Measurements from ENCODE around the gene TSC1.

The TSC1 gene

GRCh38 chr9:132935026-132935425 lies 9.4 kb downstream of the TSC1 start:
- Histone ChIP-seq H2AFZ (ENCODE audit: low read depth, low read length) (no peak overlapping the region), H3K36me3 (ENCODE audit: insufficient read depth, low read length) (peaks cover 15% of the 10 kb centered on the region), H3K27me3 (ENCODE audit: insufficient read depth, low read length, poor library complexity) (no peaks in the 10 kb centered on the region), H3K27ac (ENCODE audit: low read length) (no peak overlapping the region), H3K9me3 (ENCODE audit: insufficient read depth, low read length, severe bottlenecking) (no peaks in the 10 kb centered on the region), H3K4me1 (ENCODE audit: insufficient read depth, low read length) (no peaks in the 10 kb centered on the region), H3K4me3 (ENCODE audit: low read depth in 1 of 2, low read length in 2 of 2) (no peak overlapping the region), H4K20me1 (ENCODE audit: insufficient read depth, low read length) (no peaks in the 10 kb centered on the region; the same call in 1 of the 2 replicates), H3K9ac (ENCODE audit: low read depth, low read length) (no peak overlapping the region), H3K4me2 (ENCODE audit: insufficient read depth, low read length) (no peak overlapping the region), H3K79me2 (ENCODE audit: insufficient read depth, low read length) (peaks cover 42% of the 10 kb centered on the region)
- DNase-seq = no peak
- TF ChIP-seq CTCF (IDR thresholded peaks at IDR 0.05; ENCODE audit: borderline replicate concordance, extremely low read depth, low read length, poor library complexity, severe bottlenecking) (no peak), EZH2 (IDR thresholded peaks at IDR 0.05; ENCODE audit: borderline replicate concordance, low read depth, low read length, severe bottlenecking) (no peak)
- ATAC-seq (ENCODE audit: insufficient read depth, low read depth) = no peak

GRCh38 chr9:132931178-132931735 lies 13.2 kb downstream of the TSC1 start:
- no peak overlapping the region for H3K27ac ChIP-seq (ENCODE audit: low read length)
- H3K36me3 ChIP-seq (ENCODE audit: insufficient read depth, low read length) = peaks cover 38% of the 10 kb centered on the region

DNA sequence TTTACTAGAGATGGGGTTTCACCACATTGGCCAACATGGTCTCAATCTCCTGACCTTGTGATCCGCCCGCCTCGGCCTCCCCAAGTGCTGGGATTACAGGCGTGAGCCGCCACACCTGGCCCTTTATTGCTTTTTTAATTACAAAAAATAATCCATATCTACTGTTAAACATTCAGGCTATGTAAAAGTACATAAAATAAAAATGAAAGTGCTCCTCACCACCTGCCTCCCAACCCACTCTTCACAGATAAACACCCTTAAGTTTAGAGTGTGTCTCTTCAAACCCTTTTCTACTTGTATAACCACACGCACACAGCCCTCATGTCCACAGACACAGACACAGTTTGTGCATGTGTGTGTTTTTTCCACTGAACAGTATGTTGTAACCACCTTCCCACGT lies 16.7 kb downstream of the TSC1 start:
- H3K9me3 ChIP-seq (ENCODE audit: insufficient read depth, low read length, severe bottlenecking) = no peaks in the 10 kb centered on the region
- no peaks in the 10 kb centered on the region; the same call in 1 of the 2 replicates for H3K79me2 ChIP-seq (ENCODE audit: insufficient read depth, low read length)
- no peaks in the 10 kb centered on the region for H3K4me1 ChIP-seq (ENCODE audit: insufficient read depth, low read length)
- H3K9ac ChIP-seq (ENCODE audit: low read depth, low read length) = no peak overlapping the region
- no peak for TF ChIP-seq EZH2 (IDR thresholded peaks at IDR 0.05; ENCODE audit: borderline replicate concordance, low read depth, low read length, severe bottlenecking)
- TF ChIP-seq CTCF (IDR thresholded peaks at IDR 0.05; ENCODE audit: borderline replicate concordance, extremely low read depth, low read length, poor library complexity, severe bottlenecking) = no peak
- H2AFZ ChIP-seq (ENCODE audit: low read depth, low read length) = no peak overlapping the region
- peaks cover 53% of the 10 kb centered on the region for H3K36me3 ChIP-seq (ENCODE audit: insufficient read depth, low read length)
- ATAC-seq (ENCODE audit: insufficient read depth, low read depth) (no peak), DNase-seq (no peak)
- no peak overlapping the region for H3K4me2 ChIP-seq (ENCODE audit: insufficient read depth, low read length)
- H3K4me3 ChIP-seq (ENCODE audit: low read depth in 1 of 2, low read length in 2 of 2) = no peak overlapping the region
- no peaks in the 10 kb centered on the region for H4K20me1 ChIP-seq (ENCODE audit: insufficient read depth, low read length)
- H3K27ac ChIP-seq (ENCODE audit: low read length) = no peak overlapping the region
- no peaks in the 10 kb centered on the region for H3K27me3 ChIP-seq (ENCODE audit: insufficient read depth, low read length, poor library complexity)

More at GRCh38 chr9:132931178-132931735, 13.2 kb downstream of the TSC1 start:
- DNase-seq (no peak), ATAC-seq (ENCODE audit: insufficient read depth, low read depth) (no peak)
- no peaks in the 10 kb centered on the region for H3K9me3 ChIP-seq (ENCODE audit: insufficient read depth, low read length, severe bottlenecking)
- H3K4me2 ChIP-seq (ENCODE audit: insufficient read depth, low read length) = no peak overlapping the region
- no peaks in the 10 kb centered on the region for H3K27me3 ChIP-seq (ENCODE audit: insufficient read depth, low read length, poor library complexity)
- no peak overlapping the region for H2AFZ ChIP-seq (ENCODE audit: low read depth, low read length)
- H3K79me2 ChIP-seq (ENCODE audit: insufficient read depth, low read length) = peaks cover 7% of the 10 kb centered on the region; the same call in 1 of the 2 replicates
- no peaks in the 10 kb centered on the region for H4K20me1 ChIP-seq (ENCODE audit: insufficient read depth, low read length)
- TF ChIP-seq EZH2 (IDR thresholded peaks at IDR 0.05; ENCODE audit: borderline replicate concordance, low read depth, low read length, severe bottlenecking) (no peak), CTCF (IDR thresholded peaks at IDR 0.05; ENCODE audit: borderline replicate concordance, extremely low read depth, low read length, poor library complexity, severe bottlenecking) (no peak)
- H3K4me3 ChIP-seq (ENCODE audit: low read depth in 1 of 2, low read length in 2 of 2) = no peak overlapping the region
- H3K4me1 ChIP-seq (ENCODE audit: insufficient read depth, low read length) = no peaks in the 10 kb centered on the region
- no peak overlapping the region for H3K9ac ChIP-seq (ENCODE audit: low read depth, low read length)

All from DND-41 (cell line).